Measurements from ENCODE around the gene LCT. TPM values are rescaled to one million over a fixed set of nuclear protein-coding genes. Genes with fewer than 3 reads are reported as not detected.
"Not testable (repeated sequence)": the region's sequence is repeated elsewhere in the genome, so short reads cannot be mapped to it uniquely, and the experiment has no call there.

Gene LCT
- total RNA-seq, 2 donors from 2014 or later, result 0.45 to 1.0 TPM

DNA sequence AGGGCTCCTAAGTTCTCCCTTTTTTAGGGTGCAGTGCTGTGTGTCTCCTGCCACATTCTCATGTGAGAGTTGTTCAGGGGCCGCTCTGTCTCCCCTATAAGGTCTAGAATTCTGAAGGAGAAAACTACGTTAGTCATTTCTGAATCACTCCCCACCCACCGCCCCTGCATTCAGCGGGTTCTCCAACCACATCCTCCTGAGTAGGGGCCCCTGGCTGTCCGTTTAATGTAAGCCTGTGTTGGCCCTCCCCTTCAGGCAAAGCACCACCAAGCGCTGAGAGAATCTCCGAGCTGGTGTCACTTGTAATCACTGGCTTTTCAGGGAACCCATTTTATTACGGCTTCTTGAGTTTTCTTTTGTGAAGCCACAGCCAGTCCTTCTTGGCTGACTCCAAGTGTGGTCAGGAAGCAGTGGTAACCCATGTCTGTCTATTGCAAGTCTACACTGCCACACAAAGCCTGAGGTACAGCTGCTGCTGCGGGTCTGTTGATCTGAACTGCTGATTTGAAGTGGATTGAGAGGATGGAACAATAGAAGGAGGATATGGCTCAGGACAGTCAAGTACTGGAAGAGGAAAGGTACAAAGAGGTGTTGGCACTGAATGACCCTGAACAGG lies 16.9 kb downstream of the LCT start:
- H3K4me1 Mint-ChIP-seq, result peaks cover 21% of the 10 kb centered on the region
- H3K36me3 Mint-ChIP-seq (ENCODE audit: low read depth), result no peaks in the 10 kb centered on the region
- H3K9me3 Mint-ChIP-seq, result peaks cover 7% of the 10 kb centered on the region
- peak overlapping the region; percentile 71 for H3K27ac Mint-ChIP-seq
- H3K4me3 Mint-ChIP-seq, result peak overlapping the region; percentile 73
- no peaks in the 10 kb centered on the region for H3K27me3 Mint-ChIP-seq
- ATAC-seq (replicated peaks), result peak; percentile 93

DNA sequence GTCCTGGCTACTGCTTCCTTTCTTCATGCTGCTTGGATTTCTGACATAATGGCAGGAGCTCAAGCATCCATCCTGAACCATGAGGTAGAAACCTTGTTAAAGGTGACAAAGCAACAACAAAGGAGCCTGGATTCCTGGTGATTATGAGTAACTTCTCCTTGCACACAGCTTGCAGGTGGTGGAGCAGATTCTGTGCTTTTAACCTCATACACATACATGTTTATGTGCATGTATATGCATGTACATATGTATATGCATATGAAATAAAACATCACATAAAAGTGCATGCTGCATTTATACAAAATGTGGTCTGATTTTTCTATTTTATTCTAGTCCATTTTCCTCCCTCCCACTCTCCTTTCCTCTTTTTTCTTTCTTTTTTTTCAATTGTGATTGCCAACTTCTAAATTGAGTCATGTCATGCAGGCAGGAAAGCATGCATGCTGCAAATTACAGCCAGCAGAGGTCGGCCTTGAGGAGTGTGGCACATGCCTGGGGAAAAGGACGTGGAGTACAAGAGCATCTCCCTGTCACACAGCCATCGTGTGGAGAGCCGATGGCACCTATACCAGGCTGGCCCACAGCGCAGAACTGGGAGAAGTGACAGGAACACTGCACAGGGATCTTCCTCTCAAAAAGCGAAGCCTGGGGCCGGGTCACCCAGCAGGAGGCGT lies 17.9 kb downstream of the LCT start:
- H3K27me3 Mint-ChIP-seq, result no peaks in the 10 kb centered on the region
- peak; percentile 39 for ATAC-seq (replicated peaks)
- H3K4me3 Mint-ChIP-seq, result peak overlapping the region; percentile 73
- no peaks in the 10 kb centered on the region for H3K36me3 Mint-ChIP-seq (ENCODE audit: low read depth)
- peaks cover 24% of the 10 kb centered on the region for H3K4me1 Mint-ChIP-seq
- H3K9me3 Mint-ChIP-seq, result peaks cover 9% of the 10 kb centered on the region
- peak overlapping the region; percentile 71 for H3K27ac Mint-ChIP-seq

DNA sequence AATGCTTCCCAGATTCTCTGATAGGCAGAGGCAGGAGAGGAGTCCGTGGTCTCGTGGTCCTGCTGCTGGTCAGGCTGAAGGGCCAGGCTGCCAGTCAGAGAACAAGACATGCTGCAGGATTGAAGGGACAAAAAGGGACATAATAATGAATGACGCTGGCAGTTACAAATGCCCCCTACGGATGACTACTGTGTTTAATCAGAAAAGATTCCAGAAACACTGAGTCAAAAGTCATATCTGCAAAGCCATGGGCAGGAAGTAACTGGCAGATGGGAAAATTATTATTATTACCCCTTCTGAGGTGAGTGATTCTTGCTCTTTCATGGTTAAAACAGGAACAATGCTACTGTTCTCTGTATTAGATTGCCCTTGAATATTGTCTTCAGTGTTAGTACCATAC lies 19.0 kb downstream of the LCT start:
- Mint-ChIP-seq H3K27me3 (no peaks in the 10 kb centered on the region), H3K9me3 (peaks cover 5% of the 10 kb centered on the region), H3K4me3 (no peak overlapping the region), H3K27ac (no peak overlapping the region), H3K36me3 (ENCODE audit: low read depth) (no peaks in the 10 kb centered on the region), H3K4me1 (peaks cover 24% of the 10 kb centered on the region)
- no peak for ATAC-seq (replicated peaks)

DNA sequence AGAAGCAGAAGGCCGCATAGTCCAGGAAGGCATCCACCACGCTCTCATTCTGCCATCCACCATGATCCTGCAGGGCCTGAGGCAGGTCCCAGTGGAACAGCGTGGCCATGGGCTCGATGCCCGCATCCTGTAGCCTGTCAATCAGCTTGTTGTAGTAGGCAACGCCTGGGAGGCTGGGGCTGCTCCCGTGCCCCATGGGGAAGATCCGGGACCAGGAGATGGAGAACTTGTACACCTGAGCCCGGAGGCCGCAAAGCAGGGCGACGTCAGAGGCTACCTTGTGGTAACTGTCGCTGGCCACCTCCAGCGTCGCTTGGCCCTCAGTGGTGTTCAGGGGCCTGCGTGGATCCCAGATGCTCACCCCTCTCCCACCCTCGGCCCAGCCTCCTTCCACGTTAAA lies 19.5 kb downstream of the LCT start:
- Mint-ChIP-seq H3K9me3 (peaks cover 3% of the 10 kb centered on the region), H3K27ac (no peak overlapping the region), H3K27me3 (no peaks in the 10 kb centered on the region), H3K36me3 (ENCODE audit: low read depth) (no peaks in the 10 kb centered on the region), H3K4me3 (no peak overlapping the region), H3K4me1 (peaks cover 24% of the 10 kb centered on the region)
- no peak for ATAC-seq (replicated peaks)

DNA sequence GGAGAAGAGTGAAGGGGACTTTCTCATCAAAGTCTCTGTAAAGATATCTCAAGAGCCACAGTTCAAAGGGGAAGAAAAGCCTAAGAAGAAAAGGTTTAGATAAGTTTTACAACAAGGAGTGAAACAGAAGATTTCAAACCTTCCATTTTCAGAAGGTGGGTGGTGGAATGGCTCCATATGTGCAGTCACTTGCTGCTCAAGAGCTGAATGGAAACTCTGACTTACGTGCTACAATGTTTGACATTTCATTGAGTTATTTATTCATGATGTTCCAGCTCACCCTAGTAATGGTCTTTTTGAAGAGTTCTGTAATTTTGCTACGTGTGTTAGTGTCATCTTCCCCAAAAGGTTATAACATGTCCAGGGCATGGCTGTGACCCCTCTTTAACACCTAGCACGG lies 21.7 kb downstream of the LCT start:
- Mint-ChIP-seq H3K4me3 (peak overlapping the region; percentile 28), H3K9me3 (peaks cover 3% of the 10 kb centered on the region), H3K4me1 (peaks cover 16% of the 10 kb centered on the region), H3K36me3 (ENCODE audit: low read depth) (no peaks in the 10 kb centered on the region), H3K27ac (peak overlapping the region; percentile 62), H3K27me3 (no peaks in the 10 kb centered on the region)
- ATAC-seq (replicated peaks), result peak; percentile 23

DNA sequence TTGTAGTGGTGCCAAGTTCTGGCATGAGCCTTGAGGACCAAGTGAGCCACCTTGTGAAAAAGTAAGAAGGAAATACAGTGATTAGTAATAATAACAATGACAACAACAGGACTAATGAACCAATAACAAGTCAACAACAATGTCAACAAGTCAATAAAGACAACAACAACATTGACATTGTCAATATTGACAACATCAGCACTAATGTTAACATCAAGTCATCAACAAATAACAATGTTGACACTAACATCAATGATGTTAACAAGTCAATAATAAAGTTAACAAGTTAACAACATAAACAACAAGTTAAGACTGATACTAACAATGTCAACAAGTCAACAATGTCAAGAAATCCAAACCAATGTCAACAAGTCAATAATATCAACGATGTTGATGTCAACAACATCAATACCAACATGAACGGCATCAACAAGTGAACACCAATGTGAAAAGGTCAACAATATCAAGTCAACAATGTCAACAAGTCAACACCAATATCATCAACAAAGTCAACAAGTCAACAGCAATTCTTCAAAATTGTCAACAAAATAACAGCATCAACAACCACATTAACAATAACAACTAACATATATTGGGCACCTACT lies 24.0 kb downstream of the LCT start:
- Mint-ChIP-seq H3K4me1 (peaks cover 7% of the 10 kb centered on the region), H3K36me3 (ENCODE audit: low read depth) (no peaks in the 10 kb centered on the region), H3K4me3 (no peak overlapping the region), H3K9me3 (peaks cover 3% of the 10 kb centered on the region), H3K27ac (no peak overlapping the region), H3K27me3 (no peaks in the 10 kb centered on the region)
- ATAC-seq (replicated peaks), result no peak

DNA sequence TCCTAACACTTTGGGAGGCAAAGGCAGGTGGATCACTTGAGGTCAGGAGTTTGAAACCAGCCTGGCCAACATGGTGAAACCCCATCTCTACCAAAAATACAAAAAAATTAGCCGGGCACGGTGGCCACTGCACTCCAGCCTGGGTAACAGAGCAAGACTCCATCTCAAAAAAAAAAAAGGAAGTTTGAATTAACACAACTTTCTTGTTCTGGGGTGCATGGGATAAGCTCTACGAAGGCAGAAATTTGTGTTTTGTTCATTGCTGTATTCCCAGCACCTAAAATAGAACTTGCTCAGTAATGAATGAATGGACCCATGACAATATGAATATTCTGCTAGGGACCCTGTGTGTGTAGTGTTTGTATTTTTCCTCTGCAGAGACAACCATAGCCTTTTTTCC lies 29.1 kb downstream of the LCT start:
- not testable (repeated sequence) for H3K9me3 Mint-ChIP-seq; H3K27me3 Mint-ChIP-seq; H3K4me3 Mint-ChIP-seq; H3K4me1 Mint-ChIP-seq; ATAC-seq (replicated peaks); H3K27ac Mint-ChIP-seq; H3K36me3 Mint-ChIP-seq (ENCODE audit: low read depth)

DNA sequence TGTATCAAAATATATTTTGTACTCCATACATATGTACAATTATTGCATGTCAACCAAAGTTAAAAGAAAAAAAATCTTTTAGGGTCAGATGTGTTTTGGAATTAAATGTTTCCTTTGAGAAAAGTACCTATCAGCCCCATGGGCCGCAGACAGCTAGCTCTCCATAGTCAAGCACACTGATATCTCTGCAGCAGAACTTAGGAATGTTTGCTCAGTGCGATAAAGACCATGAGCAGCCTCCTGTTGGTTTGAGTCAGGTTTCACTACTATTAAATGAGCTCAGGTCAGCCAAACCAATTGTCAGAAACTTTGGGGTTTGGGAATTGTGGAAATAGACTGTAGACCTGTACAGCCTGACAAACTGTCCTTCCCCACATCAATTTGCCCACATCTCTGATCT lies 33.7 kb downstream of the LCT start:
- no peaks in the 10 kb centered on the region for H3K27me3 Mint-ChIP-seq
- H3K9me3 Mint-ChIP-seq, result peaks cover 5% of the 10 kb centered on the region
- H3K36me3 Mint-ChIP-seq (ENCODE audit: low read depth), result no peaks in the 10 kb centered on the region
- H3K4me1 Mint-ChIP-seq, result no peaks in the 10 kb centered on the region
- ATAC-seq (replicated peaks), result no peak
- no peak overlapping the region for H3K4me3 Mint-ChIP-seq
- H3K27ac Mint-ChIP-seq, result no peak overlapping the region

DNA sequence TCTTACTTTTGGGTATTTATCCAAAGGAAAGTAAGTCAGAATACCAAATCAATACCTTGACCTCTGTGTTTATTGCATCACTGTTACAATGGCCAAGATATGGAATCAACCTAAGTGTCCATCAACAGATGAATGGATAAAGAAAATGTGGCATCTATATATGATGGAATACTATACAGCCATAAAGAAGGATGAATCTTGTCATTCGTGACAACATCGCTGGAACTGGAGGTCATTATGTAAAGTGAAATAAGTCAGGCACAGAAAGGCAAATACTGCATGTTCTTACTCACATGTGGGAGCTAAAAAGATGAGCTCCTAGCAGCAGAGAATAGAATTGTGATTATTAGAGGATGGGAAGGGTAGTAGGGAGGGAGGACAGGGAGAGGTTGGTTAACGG lies 34.6 kb downstream of the LCT start:
- Mint-ChIP-seq H3K4me1 (peaks cover 4% of the 10 kb centered on the region), H3K27me3 (no peaks in the 10 kb centered on the region), H3K36me3 (ENCODE audit: low read depth) (no peaks in the 10 kb centered on the region), H3K27ac (no peak overlapping the region), H3K9me3 (peaks cover 5% of the 10 kb centered on the region), H3K4me3 (no peak overlapping the region)
- no peak for ATAC-seq (replicated peaks)

DNA sequence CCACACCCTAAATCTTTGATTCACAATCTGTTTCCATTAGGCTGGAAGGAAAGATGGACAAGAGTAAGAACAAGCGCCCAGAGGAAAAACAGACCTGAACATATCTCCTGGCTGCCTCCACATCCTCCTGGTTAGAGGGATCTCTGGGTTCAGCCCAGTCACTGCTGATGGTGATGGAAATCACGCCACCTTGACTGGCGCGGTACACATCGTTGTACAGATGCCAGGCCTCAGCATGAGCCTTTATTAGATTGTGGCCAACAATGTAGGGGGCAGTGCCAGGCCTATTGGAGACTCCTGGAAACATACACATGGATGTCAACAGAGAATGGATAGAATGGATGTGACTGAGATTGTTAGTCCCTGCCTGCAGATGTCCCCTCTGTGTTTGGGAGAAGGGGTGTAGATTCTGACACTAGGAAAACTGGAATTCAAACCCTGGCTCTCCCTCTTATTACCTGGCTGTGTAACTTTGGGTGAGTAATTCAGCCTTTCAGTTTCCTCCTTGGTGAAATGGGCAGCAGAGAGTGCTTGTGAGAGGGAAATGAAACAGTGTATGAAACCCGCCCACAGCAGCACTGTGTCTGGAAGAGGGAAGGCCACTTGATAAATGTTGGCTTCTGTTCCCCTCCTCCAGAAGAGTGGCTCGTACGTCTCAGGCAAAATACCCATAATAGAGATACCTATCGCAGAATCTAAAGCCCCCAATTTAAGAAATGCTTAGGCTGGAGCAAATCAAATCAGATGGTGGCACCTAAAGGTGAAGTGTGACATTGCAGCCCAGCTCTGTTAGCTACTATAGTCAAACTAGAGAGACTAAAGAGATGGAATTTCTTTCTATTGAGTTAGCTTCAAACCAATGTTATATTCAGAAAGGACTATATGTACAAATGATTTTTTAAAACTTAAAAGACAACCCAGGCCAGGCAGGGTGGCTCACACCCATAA lies 36.2 kb downstream of the LCT start:
- Mint-ChIP-seq H3K27me3 (no peaks in the 10 kb centered on the region), H3K4me1 (peaks cover 5% of the 10 kb centered on the region), H3K36me3 (ENCODE audit: low read depth) (no peaks in the 10 kb centered on the region), H3K27ac (no peak overlapping the region), H3K9me3 (peaks cover 5% of the 10 kb centered on the region), H3K4me3 (no peak overlapping the region)
- peak; percentile 39 for ATAC-seq (replicated peaks)

DNA sequence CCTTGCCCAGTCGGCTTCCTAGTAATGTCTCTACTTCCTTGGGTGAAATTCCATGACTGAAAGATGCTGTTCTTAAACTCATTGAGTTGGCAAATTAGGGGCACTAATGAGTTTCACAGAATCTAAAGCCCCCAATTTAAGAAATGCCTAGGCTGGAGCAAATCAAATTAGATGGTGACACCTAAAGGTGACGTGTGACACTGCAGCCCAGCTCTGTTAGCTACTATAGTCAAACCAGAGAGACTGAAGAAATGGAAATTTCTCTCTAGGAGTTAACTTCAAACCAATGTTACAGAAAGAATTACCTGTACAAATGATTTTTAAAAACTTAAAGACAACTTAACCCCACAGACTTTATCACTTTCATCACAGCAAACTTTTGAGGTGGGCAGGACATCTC lies 37.2 kb downstream of the LCT start:
- no peak for ATAC-seq (replicated peaks)
- no peak overlapping the region for H3K4me3 Mint-ChIP-seq
- H3K27me3 Mint-ChIP-seq, result no peaks in the 10 kb centered on the region
- no peak overlapping the region for H3K27ac Mint-ChIP-seq
- H3K9me3 Mint-ChIP-seq, result peaks cover 5% of the 10 kb centered on the region
- H3K36me3 Mint-ChIP-seq (ENCODE audit: low read depth), result no peaks in the 10 kb centered on the region
- H3K4me1 Mint-ChIP-seq, result peaks cover 9% of the 10 kb centered on the region

DNA sequence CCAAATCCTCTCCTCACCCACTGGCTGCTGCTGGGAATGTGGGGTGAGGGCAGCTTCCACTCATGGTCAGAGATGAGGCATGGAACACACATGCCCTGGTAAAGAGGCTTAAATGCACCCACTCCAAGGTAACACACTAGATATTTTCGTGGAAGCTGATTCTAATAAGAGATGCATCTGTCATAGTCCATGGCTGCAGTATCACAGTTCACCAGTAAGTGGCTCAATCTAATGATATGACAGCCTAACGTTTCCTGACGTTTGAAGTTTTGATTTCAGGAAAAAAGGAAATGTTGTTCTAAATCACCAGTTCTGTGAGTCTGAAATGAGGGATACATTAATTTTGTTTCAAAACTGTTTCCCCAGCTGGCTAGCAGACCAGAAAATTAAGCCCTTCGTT lies 38.2 kb downstream of the LCT start:
- Mint-ChIP-seq H3K27me3 (no peaks in the 10 kb centered on the region), H3K4me3 (no peak overlapping the region), H3K9me3 (peaks cover 5% of the 10 kb centered on the region), H3K4me1 (peaks cover 10% of the 10 kb centered on the region), H3K27ac (no peak overlapping the region), H3K36me3 (ENCODE audit: low read depth) (no peaks in the 10 kb centered on the region)
- no peak for ATAC-seq (replicated peaks)

DNA sequence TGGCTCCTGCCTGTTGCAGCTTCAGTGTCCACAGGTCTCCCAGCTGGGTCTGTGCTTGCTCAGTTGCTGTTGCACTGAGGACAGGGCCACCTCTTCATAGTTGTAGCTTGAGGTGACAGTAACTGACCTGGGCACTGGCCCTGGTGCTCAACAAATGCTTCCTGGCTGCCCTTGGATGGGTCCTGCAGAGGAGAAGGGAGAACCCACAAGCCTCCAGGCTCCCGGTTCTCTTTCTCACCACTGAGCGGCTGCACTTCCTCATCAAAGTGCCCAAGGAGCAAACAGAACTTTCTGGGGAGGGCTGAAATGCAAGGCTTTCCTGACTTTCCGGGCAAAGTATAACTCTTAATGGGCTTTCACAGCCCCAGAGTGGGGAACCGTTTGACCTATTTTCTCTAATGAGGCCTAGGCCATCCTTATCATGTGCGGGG lies 38.7 kb downstream of the LCT start:
- Mint-ChIP-seq H3K27me3 (no peaks in the 10 kb centered on the region), H3K36me3 (ENCODE audit: low read depth) (no peaks in the 10 kb centered on the region), H3K4me3 (no peak overlapping the region), H3K9me3 (peaks cover 5% of the 10 kb centered on the region), H3K4me1 (peaks cover 10% of the 10 kb centered on the region), H3K27ac (no peak overlapping the region)
- no peak for ATAC-seq (replicated peaks)

DNA sequence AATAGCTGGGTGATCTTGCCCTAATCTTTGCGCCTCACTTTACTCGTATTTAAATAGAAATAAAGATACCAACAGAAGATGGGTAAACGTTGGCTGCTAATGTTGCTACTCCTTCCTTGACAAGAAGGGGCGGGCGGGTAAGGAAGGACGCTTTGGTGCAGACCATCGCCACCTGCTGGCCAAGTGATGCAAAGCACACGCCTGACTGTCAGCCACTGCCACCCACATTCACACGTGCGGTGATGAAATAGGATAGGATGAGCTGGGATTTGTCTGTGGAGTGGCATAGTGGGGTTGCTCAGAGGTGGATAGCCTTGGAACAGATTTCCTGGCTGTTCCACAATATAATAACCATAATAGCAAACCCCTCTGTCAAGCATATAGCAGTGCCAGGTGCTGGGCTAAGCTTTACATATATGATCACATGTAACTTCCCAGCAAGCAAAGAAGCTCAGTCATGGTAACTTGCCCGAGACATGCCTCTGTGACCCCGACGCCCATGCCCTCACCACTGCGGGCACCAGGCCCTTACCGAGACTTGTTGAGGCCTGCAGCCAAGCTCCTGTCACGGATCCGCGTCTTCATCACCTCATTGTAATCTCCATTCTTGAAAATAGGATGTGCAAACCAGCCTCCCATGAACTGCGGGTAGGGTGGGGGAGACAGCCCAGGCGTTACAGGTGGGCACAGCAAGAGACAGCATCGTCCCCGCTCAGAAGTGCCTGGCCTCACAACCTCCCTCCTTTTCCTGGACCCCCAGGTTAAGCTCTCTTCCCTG lies 39.3 kb downstream of the LCT start:
- Mint-ChIP-seq H3K27me3 (no peaks in the 10 kb centered on the region), H3K9me3 (peaks cover 5% of the 10 kb centered on the region), H3K4me3 (no peak overlapping the region), H3K4me1 (peaks cover 13% of the 10 kb centered on the region), H3K27ac (no peak overlapping the region), H3K36me3 (ENCODE audit: low read depth) (no peaks in the 10 kb centered on the region)
- ATAC-seq (replicated peaks), result peak; percentile 75

Data from activated T-helper 17 cell treated with anti-CD3 and anti-CD28 coated beads, Interleukin-2, amount 50 U/mL, for 72 hours (primary cell).